H9 (cell line): ENCODE results near the gene IL15. TPM values are rescaled to one million over a fixed set of nuclear protein-coding genes. Genes with fewer than 3 reads are reported as not detected.

ENCODE experiments used
- DNase-seq: peaks from one replicate; pipeline ENCODE4 v3.0.0-alpha.2; 2017
- H2AFZ ChIP-seq: one replicate; pipeline ENCODE4 v1.6.1; 2013; ENCODE audit warnings: mild to moderate bottlenecking, low read length, control low read depth, moderate library complexity
- H2AK5ac ChIP-seq: 2 replicates; pipeline ENCODE4 v1.6.1; 2013; ENCODE audit warnings: low read length, control low read depth, mixed read lengths; ENCODE audit not compliant: insufficient read length
- H2BK120ac ChIP-seq: one replicate; pipeline ENCODE4 v1.6.1; 2013; ENCODE audit warnings: low read depth, mild to moderate bottlenecking, low read length, control low read depth, inconsistent platforms; ENCODE audit not compliant: poor library complexity, severe bottlenecking
- H2BK12ac ChIP-seq: 2 replicates; pipeline ENCODE4 v1.6.1; 2013; ENCODE audit warnings: low read length, control low read depth, mixed read lengths, low read depth; ENCODE audit not compliant: insufficient read length
- H2BK15ac ChIP-seq: 2 replicates; pipeline ENCODE4 v1.6.1; 2013; ENCODE audit warnings: low read depth, low read length, control low read depth
- H2BK20ac ChIP-seq: one replicate; pipeline ENCODE4 v1.6.1; 2013; ENCODE audit warnings: low read depth, mild to moderate bottlenecking, low read length, control low read depth, inconsistent platforms; ENCODE audit not compliant: poor library complexity, severe bottlenecking
- H2BK5ac ChIP-seq: 2 replicates; pipeline ENCODE4 v1.6.1; 2013; ENCODE audit warnings: low read length, control low read depth, mixed read lengths; ENCODE audit not compliant: insufficient read length
- H3K14ac ChIP-seq: 2 replicates; pipeline ENCODE4 v1.6.1; 2013; ENCODE audit warnings: low read length, control low read depth; ENCODE audit not compliant: insufficient read depth
- H3K18ac ChIP-seq: 2 replicates; pipeline ENCODE4 v1.6.1; 2013; ENCODE audit warnings: low read depth, mild to moderate bottlenecking, mixed read lengths, low read length, control low read depth; ENCODE audit not compliant: insufficient read length
- H3K23ac ChIP-seq: 2 replicates; pipeline ENCODE4 v1.6.1; 2013; ENCODE audit warnings: low read length, control low read depth, mixed read lengths, low read depth; ENCODE audit not compliant: insufficient read length
- H3K23me2 ChIP-seq: 2 replicates; pipeline ENCODE4 v1.6.1; 2013; ENCODE audit warnings: low read depth, mild to moderate bottlenecking, mixed read lengths, low read length, control low read depth; ENCODE audit not compliant: insufficient read length, poor library complexity, severe bottlenecking
- H3K27ac ChIP-seq: 2 replicates; pipeline ENCODE4 v1.5.1; 2013; ENCODE audit warnings: low read length, control low read depth, mixed read lengths, low read depth; ENCODE audit not compliant: insufficient read length
- H3K27me3 ChIP-seq: 2 replicates; pipeline ENCODE4 v1.6.1; 2013; ENCODE audit warnings: low read length, control low read depth, inconsistent platforms; ENCODE audit not compliant: insufficient read depth
- H3K4ac ChIP-seq: 2 replicates; pipeline ENCODE4 v1.6.1; 2013; ENCODE audit warnings: low read depth, mild to moderate bottlenecking, control low read depth, inconsistent platforms, low read length, moderate library complexity
- H3K4me1 ChIP-seq: 2 replicates; pipeline ENCODE4 v1.6.1; 2013; ENCODE audit warnings: low read length, control low read depth, inconsistent platforms; ENCODE audit not compliant: insufficient read depth
- H3K4me2 ChIP-seq: 2 replicates; pipeline ENCODE4 v1.6.1; 2013; ENCODE audit warnings: low read length, control low read depth, mixed read lengths; ENCODE audit not compliant: insufficient read length, insufficient read depth
- H3K56ac ChIP-seq: 2 replicates; pipeline ENCODE4 v1.6.1; 2013; ENCODE audit warnings: low read depth, mild to moderate bottlenecking, mixed read lengths, low read length, control low read depth; ENCODE audit not compliant: insufficient read length
- H3K79me1 ChIP-seq: 2 replicates; pipeline ENCODE4 v1.6.1; 2013; ENCODE audit warnings: low read depth, mild to moderate bottlenecking, moderate library complexity, low read length, control low read depth, inconsistent platforms; ENCODE audit not compliant: insufficient read depth, poor library complexity, severe bottlenecking
- H3K79me2 ChIP-seq: 2 replicates; pipeline ENCODE4 v1.6.1; 2013; ENCODE audit warnings: low read length, control low read depth, inconsistent platforms; ENCODE audit not compliant: insufficient read depth
- H3K9ac ChIP-seq: 2 replicates; pipeline ENCODE4 v1.6.1; 2013; ENCODE audit warnings: low read length, control low read depth, mixed read lengths; ENCODE audit not compliant: insufficient read length; ENCODE audit errors: extremely low read depth
- H3K9me3 ChIP-seq: one replicate; pipeline ENCODE4 v1.6.1; 2013; ENCODE audit warnings: low read depth, low read length, inconsistent platforms; ENCODE audit not compliant: control insufficient read depth
- H3T11ph ChIP-seq: one replicate; pipeline ENCODE4 v1.6.1; 2013; ENCODE audit warnings: mild to moderate bottlenecking, low read length, control low read depth, inconsistent platforms
- H4K20me1 ChIP-seq: one replicate; pipeline ENCODE4 v1.6.1; 2013; ENCODE audit not compliant: control insufficient read depth, insufficient read length, insufficient read depth
- H4K5ac ChIP-seq: 2 replicates; pipeline ENCODE4 v1.6.1; 2013; ENCODE audit warnings: low read depth, mild to moderate bottlenecking, mixed read lengths, low read length, control low read depth; ENCODE audit not compliant: insufficient read length
- H4K8ac ChIP-seq: replicated peaks from 2 replicates; pipeline ENCODE4 v1.6.1; 2013; ENCODE audit warnings: low read length, control low read depth, mixed read lengths, low read depth; ENCODE audit not compliant: insufficient read length
- H4K91ac ChIP-seq: 2 replicates; pipeline ENCODE4 v1.6.1; 2013; ENCODE audit warnings: low read depth, mild to moderate bottlenecking, moderate library complexity, mixed read lengths, low read length, control low read depth; ENCODE audit not compliant: insufficient read length
- H3K27ac Mint-ChIP-seq, 3 experiments: 2 replicates in 2 of 3; 3 replicates in 1 of 3; pipeline ENCODE4 v1.8.0; 2020 to 2021; ENCODE audit warnings: mixed read lengths in 3 of 3, mild to moderate bottlenecking in 1 of 3, moderate library complexity in 1 of 3
- H3K27me3 Mint-ChIP-seq: 2 replicates; pipeline ENCODE4 v1.8.0; 2021; ENCODE audit warnings: low read depth, mild to moderate bottlenecking, moderate library complexity, mixed read lengths
- H3K36me3 Mint-ChIP-seq, 3 experiments: 2 replicates in 2 of 3; 3 replicates in 1 of 3; pipeline ENCODE4 v1.8.0; 2020 to 2021; ENCODE audit warnings: low read depth in 3 of 3, mixed read lengths in 3 of 3; ENCODE audit not compliant: insufficient read depth in 1 of 3
- H3K4me1 Mint-ChIP-seq, 2 experiments: 2 replicates each; pipeline ENCODE4 v1.8.0; 2020; ENCODE audit warnings: mixed read lengths in 2 of 2
- H3K4me3 Mint-ChIP-seq, 2 experiments: 2 replicates in 1 of 2; 3 replicates in 1 of 2; pipeline ENCODE4 v1.8.0; 2020 to 2021; ENCODE audit warnings: mild to moderate bottlenecking in 2 of 2, mixed read lengths in 2 of 2, moderate library complexity in 1 of 2
- H3K9me3 Mint-ChIP-seq, 2 experiments: 2 replicates in 1 of 2; 3 replicates in 1 of 2; pipeline ENCODE4 v1.8.0; 2020; ENCODE audit warnings: mild to moderate bottlenecking in 2 of 2, mixed read lengths in 2 of 2, moderate library complexity in 1 of 2
- CTCF ChIP-seq: fragments of 200-600 bp; sonication (generic); conservative IDR thresholded peaks from 3 replicates; pipeline ENCODE4 v1.8.0; 2021; ENCODE audit warnings: antibody characterized with exemption, mild to moderate bottlenecking
- WGBS: extraction: QIAGEN DNeasy Blood & Tissue Kit; methylation state at CpG from one replicate; pipeline ENCODE4 v1.1.7; 2013; ENCODE audit warnings: missing lambda C conversion rate, low lambda C conversion rate, mixed read lengths; ENCODE audit not compliant: insufficient read length; ENCODE audit errors: extremely low coverage; 5-methylcytosine and 5-hydroxymethylcytosine counted together
- total RNA-seq: library from RNA; stranded (reverse); gene quantifications from 2 replicates; pipeline ENCODE4 v1.2.1, GENCODE V29; 2021

Gene IL15
- total RNA-seq, 1 experiment from 2014 or later: 0.61 TPM

DNA sequence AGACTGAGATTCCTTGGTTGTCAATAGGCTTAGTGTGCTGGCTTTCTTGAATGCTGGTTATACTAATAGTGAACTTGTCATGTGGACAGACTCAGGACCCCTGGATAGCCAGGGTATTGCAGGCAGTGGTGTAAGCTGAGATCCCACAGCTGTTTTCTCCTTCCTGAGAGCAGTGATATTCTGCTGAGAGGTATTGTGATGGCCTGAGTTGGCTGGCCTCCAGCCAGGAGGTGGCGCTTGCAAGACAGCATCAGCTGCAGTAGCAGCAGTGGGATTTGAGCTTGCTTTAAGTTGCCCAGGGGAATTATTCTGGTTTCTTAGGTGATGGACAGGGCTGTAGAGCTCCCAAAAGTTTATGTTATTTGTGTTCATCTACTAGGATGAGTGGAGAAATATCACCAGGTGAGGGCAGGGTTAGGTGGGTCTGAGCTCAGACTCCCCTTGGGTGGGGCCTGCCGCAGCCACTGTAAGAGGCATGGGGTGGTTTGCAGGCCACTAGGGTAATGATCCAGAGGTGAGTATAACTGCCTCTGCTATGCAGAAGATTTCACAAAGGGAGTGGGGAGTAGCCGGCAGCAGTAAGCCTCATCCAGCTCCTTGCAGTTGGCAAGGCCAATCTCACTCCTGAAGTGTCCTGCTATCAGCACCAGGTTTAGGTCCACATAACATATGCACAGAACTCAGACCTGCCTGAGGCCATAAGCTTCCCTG lies 66.2 kb downstream of the IL15 start:
- H3K9me3 Mint-ChIP-seq: peaks cover 9 to 14% of the 10 kb centered on the region in 2 experiments
- Histone ChIP-seq H3K27me3 (no peaks in the 10 kb centered on the region), H4K91ac (no peak overlapping the region), H2AFZ (no peak overlapping the region), H2AK5ac (no peak overlapping the region), H4K8ac (no peak overlapping the region), H2BK12ac (no peak overlapping the region), H3K56ac (no peak overlapping the region), H2BK5ac (no peak overlapping the region), H2BK20ac (no peak overlapping the region), H3K18ac (no peak overlapping the region), H2BK120ac (no peak overlapping the region), H4K5ac (no peak overlapping the region), H3K14ac (no peak overlapping the region), H3T11ph (no peak overlapping the region), H4K20me1 (no peaks in the 10 kb centered on the region), H3K23me2 (no peaks in the 10 kb centered on the region), H3K27ac (no peak overlapping the region), H3K4me2 (no peak overlapping the region), H3K79me2 (no peaks in the 10 kb centered on the region), H3K23ac (no peak overlapping the region), H3K9me3 (no peaks in the 10 kb centered on the region), H2BK15ac (no peak overlapping the region), H3K4ac (no peak overlapping the region), H3K4me1 (no peaks in the 10 kb centered on the region), H3K9ac (no peak overlapping the region), H3K79me1 (no peaks in the 10 kb centered on the region)
- no peaks in the 10 kb centered on the region; a peak in 1 of 7 replicates for H3K36me3 Mint-ChIP-seq
- H3K4me1 Mint-ChIP-seq: no peaks in the 10 kb centered on the region
- no peaks in the 10 kb centered on the region for H3K27me3 Mint-ChIP-seq
- no peak overlapping the region for H3K4me3 Mint-ChIP-seq
- no CpG with 5 or more reads among the region's 3 CpGs for WGBS
- peak overlapping the region in 1 of 3 experiments; percentile 79; a peak in 1 of 7 replicates for H3K27ac Mint-ChIP-seq
- peak; percentile 64 for DNase-seq
- peak; percentile 66 for TF ChIP-seq CTCF
